GM23248 (cell line): ENCODE results near the gene CFAP99. TPM values are rescaled to one million over a fixed set of nuclear protein-coding genes. Genes with fewer than 3 reads are reported as not detected.
A peak's percentile ranks its signal among the peaks of the same experiment; 100 is the strongest.

ENCODE experiments used
- DNase-seq: peaks from one replicate; pipeline ENCODE4 v3.0.0-alpha.2; 2015
- H2AFZ ChIP-seq: fragments of 200-600 bp; sonication (generic); 2 replicates; pipeline ENCODE4 v1.6.1; 2016; ENCODE audit warnings: antibody characterized with exemption
- H3F3A ChIP-seq: fragments of 200-600 bp; sonication (generic); 2 replicates; pipeline ENCODE4 v1.6.1; 2016; ENCODE audit warnings: mild to moderate bottlenecking, antibody characterized with exemption, mixed run types; ENCODE audit not compliant: insufficient read depth
- H3K27ac ChIP-seq: fragments of 200-600 bp; sonication (generic); 2 replicates; pipeline ENCODE4 v1.5.1; 2016; ENCODE audit warnings: mild to moderate bottlenecking
- H3K27me3 ChIP-seq: fragments of 200-600 bp; sonication (generic); replicated peaks from 2 replicates; pipeline ENCODE4 v1.6.1; 2016; ENCODE audit warnings: mild to moderate bottlenecking; ENCODE audit not compliant: insufficient read depth
- H3K36me3 ChIP-seq: fragments of 200-600 bp; sonication (generic); 2 replicates; pipeline ENCODE4 v1.6.1; 2016; ENCODE audit warnings: low read depth, mild to moderate bottlenecking
- H3K4me1 ChIP-seq: fragments of 200-600 bp; sonication (generic); 2 replicates; pipeline ENCODE4 v1.6.1; 2016; ENCODE audit warnings: mild to moderate bottlenecking; ENCODE audit not compliant: insufficient read depth
- H3K4me2 ChIP-seq: fragments of 200-600 bp; sonication (generic); one replicate; pipeline ENCODE4 v1.6.1; 2016; ENCODE audit warnings: mild to moderate bottlenecking; ENCODE audit not compliant: unreplicated experiment
- H3K4me3 ChIP-seq: fragments of 200-600 bp; sonication (generic); 2 replicates; pipeline ENCODE4 v1.5.1; 2016; ENCODE audit warnings: mild to moderate bottlenecking
- H3K79me2 ChIP-seq: fragments of 200-600 bp; sonication (generic); 2 replicates; pipeline ENCODE4 v1.6.1; 2016; ENCODE audit warnings: mild to moderate bottlenecking; ENCODE audit not compliant: insufficient read depth
- H3K9ac ChIP-seq: fragments of 200-600 bp; sonication (generic); 2 replicates; pipeline ENCODE4 v1.6.1; 2016; ENCODE audit warnings: mild to moderate bottlenecking
- H3K9me2 ChIP-seq: fragments of 200-600 bp; sonication (generic); 2 replicates; pipeline ENCODE4 v1.6.1; 2016; ENCODE audit warnings: mixed run types, mild to moderate bottlenecking, moderate library complexity; ENCODE audit not compliant: insufficient read depth
- H3K9me3 ChIP-seq: fragments of 200-600 bp; sonication (generic); one replicate; pipeline ENCODE4 v1.6.1; 2017; ENCODE audit warnings: low read depth
- H4K20me1 ChIP-seq: fragments of 200-600 bp; sonication (generic); 2 replicates; pipeline ENCODE4 v1.6.0; 2016; ENCODE audit not compliant: insufficient read depth
- EZH2 ChIP-seq: fragments of 200-600 bp; sonication (generic); IDR thresholded peaks from 2 replicates; pipeline ENCODE4 v1.6.1; 2018; ENCODE audit warnings: antibody characterized with exemption, mild to moderate bottlenecking; ENCODE audit not compliant: insufficient read depth, poor library complexity, severe bottlenecking
- EZH2phosphoT487 ChIP-seq: fragments of 200-600 bp; sonication (generic); IDR thresholded peaks from 2 replicates; pipeline ENCODE4 v1.6.1; 2018; ENCODE audit warnings: antibody characterized with exemption, moderate library complexity, mild to moderate bottlenecking, low read depth; ENCODE audit not compliant: insufficient read depth
- WGBS, 2 experiments: methylation state at CpG; one replicate each; pipeline ENCODE4 v1.1.6; 2015 to 2017; ENCODE audit warnings: low lambda C conversion rate in 2 of 2, low coverage in 1 of 2; ENCODE audit errors: missing lambda C conversion rate in 2 of 2; 5-methylcytosine and 5-hydroxymethylcytosine counted together
- in situ Hi-C: fragments of 300-500 bp; cut with MboI; formaldehyde crosslinking; loops from 2 replicates; pipeline ENCODE4 v1.15.0; 2020
- polyA plus RNA-seq: library from polyadenylated mRNA; unstranded; fragments of >200 nt; fragmentation: Nextera tagmentation; extraction: Ambion mirVana; gene quantifications from 2 replicates; pipeline ENCODE4 v1.2.1, GENCODE V29; 2016
- total RNA-seq: library from RNA; depleted of rRNA; stranded (reverse); fragments of >200 nt; shearing (Covaris generic); gene quantifications from 2 replicates; pipeline ENCODE4 v1.2.3, GENCODE V29; 2014

Gene CFAP99
- total and polyA plus RNA-seq, 2 experiments from 2014 or later: not detected

GRCh38 chr4:2478229-2478628 is 59.5 kb downstream of the CFAP99 start:
- no peaks in the 10 kb centered on the region for H3K9me3 ChIP-seq
- no peak overlapping the region for H3K4me2 ChIP-seq
- WGBS, 2 experiments: 7 to 20% methylated on average over 3 of the region's 3 CpGs
- peaks cover 100% of the 10 kb centered on the region for H3K79me2 ChIP-seq
- H3K4me1 ChIP-seq: peaks cover 27% of the 10 kb centered on the region
- peaks cover 11% of the 10 kb centered on the region; the same call in 1 of the 2 replicates for H3F3A ChIP-seq
- H2AFZ ChIP-seq: no peak overlapping the region
- in situ Hi-C loops: no loop called here
- TF ChIP-seq EZH2phosphoT487 (no peak), EZH2 (no peak)
- no peak overlapping the region for H3K27ac ChIP-seq
- H3K9me2 ChIP-seq: no peaks in the 10 kb centered on the region
- H3K9ac ChIP-seq: no peak overlapping the region
- H3K27me3 ChIP-seq: no peaks in the 10 kb centered on the region
- H3K36me3 ChIP-seq: no peaks in the 10 kb centered on the region
- DNase-seq: no peak
- H3K4me3 ChIP-seq: no peak overlapping the region
- peaks cover 50% of the 10 kb centered on the region; the same call in 1 of the 2 replicates for H4K20me1 ChIP-seq

GRCh38 chr4:2480649-2481048 is 61.9 kb downstream of the CFAP99 start:
- no peak for TF ChIP-seq EZH2
- TF ChIP-seq EZH2phosphoT487: no peak
- Histone ChIP-seq H3K9ac (no peak overlapping the region), H3K79me2 (peaks cover 100% of the 10 kb centered on the region), H3K9me3 (no peaks in the 10 kb centered on the region), H3K4me2 (no peak overlapping the region), H2AFZ (no peak overlapping the region), H3K27me3 (no peaks in the 10 kb centered on the region), H3K36me3 (no peaks in the 10 kb centered on the region), H3F3A (peaks cover 17% of the 10 kb centered on the region; the same call in 1 of the 2 replicates), H4K20me1 (peaks cover 58% of the 10 kb centered on the region), H3K4me3 (no peak overlapping the region), H3K4me1 (peaks cover 41% of the 10 kb centered on the region), H3K9me2 (no peaks in the 10 kb centered on the region), H3K27ac (no peak overlapping the region)
- in situ Hi-C loops: no loop called here
- whole genome bisulfite sequencing, 2 experiments: 83 to 84% methylated on average over 5 of the region's 5 CpGs
- no peak for DNase-seq

GRCh38 chr4:2482192-2482591 is 63.4 kb downstream of the CFAP99 start:
- in situ Hi-C loops: no loop called here
- H3F3A ChIP-seq: peaks cover 23% of the 10 kb centered on the region; the same call in 1 of the 2 replicates
- H3K9me2 ChIP-seq: no peaks in the 10 kb centered on the region
- H3K9me3 ChIP-seq: no peaks in the 10 kb centered on the region
- 0 out of 2 replicates have a peak overlapping the region, but pooled peaks have one; percentile 16 for H3K9ac ChIP-seq
- H3K4me1 ChIP-seq: peaks cover 41% of the 10 kb centered on the region
- no peaks in the 10 kb centered on the region for H3K27me3 ChIP-seq
- TF ChIP-seq EZH2phosphoT487 (no peak), EZH2 (no peak)
- peaks cover 53% of the 10 kb centered on the region for H4K20me1 ChIP-seq
- no peak overlapping the region for H3K4me2 ChIP-seq
- no peaks in the 10 kb centered on the region for H3K36me3 ChIP-seq
- no peak overlapping the region for H3K4me3 ChIP-seq
- H3K27ac ChIP-seq: no peak overlapping the region
- H3K79me2 ChIP-seq: peaks cover 100% of the 10 kb centered on the region
- no peak overlapping the region for H2AFZ ChIP-seq
- no peak for DNase-seq
- whole genome bisulfite sequencing, 2 experiments: 83 to 88% methylated on average over 4 of the region's 4 CpGs

GRCh38 chr4:2482693-2483092 is 63.9 kb downstream of the CFAP99 start:
- peak overlapping the region; percentile 32; the same call in 1 of the 2 replicates for H3K27ac ChIP-seq
- TF ChIP-seq EZH2phosphoT487: no peak
- TF ChIP-seq EZH2: no peak
- no peaks in the 10 kb centered on the region for H3K9me3 ChIP-seq
- H3K36me3 ChIP-seq: no peaks in the 10 kb centered on the region
- H3F3A ChIP-seq: peaks cover 23% of the 10 kb centered on the region; the same call in 1 of the 2 replicates
- H3K4me2 ChIP-seq: no peak overlapping the region
- WGBS, 2 experiments: 7 to 8% methylated on average over 3 of the region's 3 CpGs
- peaks cover 100% of the 10 kb centered on the region for H3K79me2 ChIP-seq
- no peaks in the 10 kb centered on the region for H3K27me3 ChIP-seq
- peak; percentile 61 for DNase-seq
- H3K9me2 ChIP-seq: no peaks in the 10 kb centered on the region
- in situ Hi-C loops: no loop called here
- no peak overlapping the region for H3K4me3 ChIP-seq
- H2AFZ ChIP-seq: no peak overlapping the region
- H4K20me1 ChIP-seq: peaks cover 51% of the 10 kb centered on the region
- 0 out of 2 replicates have a peak overlapping the region, but pooled peaks have one; percentile 16 for H3K9ac ChIP-seq
- H3K4me1 ChIP-seq: peaks cover 39% of the 10 kb centered on the region

GRCh38 chr4:2483237-2483636 is 64.5 kb downstream of the CFAP99 start:
- no peaks in the 10 kb centered on the region for H3K9me3 ChIP-seq
- H3K27me3 ChIP-seq: no peaks in the 10 kb centered on the region
- H3K4me1 ChIP-seq: peaks cover 34% of the 10 kb centered on the region
- peaks cover 100% of the 10 kb centered on the region for H3K79me2 ChIP-seq
- H4K20me1 ChIP-seq: peaks cover 49% of the 10 kb centered on the region
- no peak for DNase-seq
- in situ Hi-C loops: no loop called here
- H3K4me3 ChIP-seq: no peak overlapping the region
- no peak overlapping the region for H3K9ac ChIP-seq
- H2AFZ ChIP-seq: no peak overlapping the region
- no peak for TF ChIP-seq EZH2phosphoT487
- 96 to 99% methylated on average over 3 of the region's 3 CpGs for WGBS, 2 experiments
- H3K9me2 ChIP-seq: no peaks in the 10 kb centered on the region
- H3K36me3 ChIP-seq: no peaks in the 10 kb centered on the region
- no peak overlapping the region for H3K4me2 ChIP-seq
- H3F3A ChIP-seq: peaks cover 23% of the 10 kb centered on the region; the same call in 1 of the 2 replicates
- H3K27ac ChIP-seq: 0 out of 2 replicates have a peak overlapping the region, but pooled peaks have one; percentile 32
